ENCODE data around the gene AGAP3. TPM values are rescaled to one million over a fixed set of nuclear protein-coding genes. Genes with fewer than 3 reads are reported as not detected.

The AGAP3 gene
- total RNA-seq, 1 donor from 2014 or later, result 114 TPM

GRCh38 chr7:151166629-151167196 is 80.4 kb downstream of the AGAP3 start:
- DNase-seq (ENCODE audit: low spot score, unreplicated experiment), result no peak
- H3K27me3 Mint-ChIP-seq, result peaks cover 28% of the 10 kb centered on the region
- H3K36me3 Mint-ChIP-seq (ENCODE audit: insufficient read depth), result no peaks in the 10 kb centered on the region
- H3K4me1 Mint-ChIP-seq (ENCODE audit: low read depth), result peaks cover 10% of the 10 kb centered on the region
- no peak for TF ChIP-seq CTCF (IDR thresholded peaks at IDR 0.05; ENCODE audit: unreplicated experiment)
- H3K9me3 Mint-ChIP-seq (ENCODE audit: low read depth), result no peaks in the 10 kb centered on the region
- H3K27ac Mint-ChIP-seq, result no peak overlapping the region
- peak overlapping the region; percentile 63 for H3K4me3 Mint-ChIP-seq (ENCODE audit: low read depth)

GRCh38 chr7:151167197-151167961 is 81.1 kb downstream of the AGAP3 start, which contains the start of gene GBX1:
TSS of gene GBX1 (minus strand) at chr7:151167694. CDS start at chr7:151167548, 146 bp downstream.
- peaks cover 32% of the 10 kb centered on the region for H3K27me3 Mint-ChIP-seq
- peaks cover 10% of the 10 kb centered on the region for H3K4me1 Mint-ChIP-seq (ENCODE audit: low read depth)
- H3K9me3 Mint-ChIP-seq (ENCODE audit: low read depth), result no peaks in the 10 kb centered on the region
- H3K4me3 Mint-ChIP-seq (ENCODE audit: low read depth), result peak within 1 kb of the TSS; percentile 65
- peak within 1 kb of the TSS; percentile 22 for H3K27ac Mint-ChIP-seq
- TF ChIP-seq CTCF (IDR thresholded peaks at IDR 0.05; ENCODE audit: unreplicated experiment), result peak; percentile 58
- H3K36me3 Mint-ChIP-seq (ENCODE audit: insufficient read depth), result no peaks in the 10 kb centered on the region
- peak; percentile 63 for DNase-seq (ENCODE audit: low spot score, unreplicated experiment)

DNA sequence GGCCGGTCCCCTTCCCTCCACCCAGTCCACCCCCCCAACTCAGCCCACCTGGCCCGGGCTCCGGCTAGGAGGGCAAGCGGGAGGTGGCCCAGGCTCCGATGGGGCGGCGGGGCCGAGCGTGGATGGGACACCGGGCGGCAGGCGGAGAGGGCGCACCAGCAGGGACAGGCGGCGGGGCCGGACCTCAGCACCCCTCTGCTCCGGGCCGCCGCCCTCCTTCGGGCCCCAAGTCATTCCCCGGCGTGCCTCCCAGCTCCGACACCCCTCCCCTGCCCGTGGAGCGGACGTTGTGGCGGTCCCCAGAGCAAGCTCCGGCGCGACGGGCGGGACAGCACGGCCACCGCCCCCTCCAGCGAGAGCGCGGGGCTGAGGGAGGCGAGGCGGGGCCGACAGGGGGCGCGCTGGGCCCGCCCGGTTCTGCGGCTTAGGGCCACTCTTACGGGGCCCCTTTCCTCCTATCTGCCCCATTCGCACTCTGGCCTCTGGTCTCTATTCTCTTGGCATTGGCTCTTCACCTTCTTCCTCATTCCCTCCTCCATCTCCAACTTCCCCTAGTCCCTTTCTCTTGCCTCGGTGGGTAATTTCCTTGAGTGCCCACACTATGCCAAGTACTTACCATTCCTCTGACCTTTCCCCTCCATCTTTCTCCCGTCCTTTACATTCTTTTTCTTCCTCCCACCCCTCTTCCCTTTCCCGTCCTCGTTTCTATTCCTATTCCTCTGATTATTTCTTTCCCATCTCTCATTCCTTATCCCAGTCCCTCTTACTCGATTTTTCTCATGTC is 81.9 kb downstream of the AGAP3 start:
- Mint-ChIP-seq H3K4me3 (ENCODE audit: low read depth) (peak overlapping the region; percentile 65), H3K9me3 (ENCODE audit: low read depth) (peaks cover 2% of the 10 kb centered on the region), H3K27ac (peak overlapping the region; percentile 22), H3K4me1 (ENCODE audit: low read depth) (peaks cover 10% of the 10 kb centered on the region), H3K36me3 (ENCODE audit: insufficient read depth) (no peaks in the 10 kb centered on the region), H3K27me3 (peaks cover 40% of the 10 kb centered on the region)
- DNase-seq (ENCODE audit: low spot score, unreplicated experiment), result peak; percentile 54
- peak; percentile 90 for TF ChIP-seq CTCF (IDR thresholded peaks at IDR 0.05; ENCODE audit: unreplicated experiment)

- Mint-ChIP-seq H3K36me3 (ENCODE audit: insufficient read depth) (no peaks in the 10 kb centered on the region), H3K4me1 (ENCODE audit: low read depth) (peaks cover 10% of the 10 kb centered on the region), H3K27ac (peak overlapping the region; percentile 22), H3K27me3 (peaks cover 46% of the 10 kb centered on the region), H3K9me3 (ENCODE audit: low read depth) (peaks cover 2% of the 10 kb centered on the region), H3K4me3 (ENCODE audit: low read depth) (peak overlapping the region; percentile 65)
- no peak for TF ChIP-seq CTCF (IDR thresholded peaks at IDR 0.05; ENCODE audit: unreplicated experiment)
- DNase-seq (ENCODE audit: low spot score, unreplicated experiment), result no peak
Measured at GRCh38 chr7:151168787-151169162, 82.5 kb downstream of the AGAP3 start.
